ENCODE measurements around the gene IL4. TPM values are rescaled to one million over a fixed set of nuclear protein-coding genes. Genes with fewer than 3 reads are reported as not detected.
"Not testable (repeated sequence)": the region's sequence is repeated elsewhere in the genome, so short reads cannot be mapped to it uniquely, and the experiment has no call there.

IL4 gene
- total RNA-seq, 1 donor, result not detected

- not testable (repeated sequence) for H3K9me3 ChIP-seq (ENCODE audit: low read depth, low read length); H3K4me3 ChIP-seq (ENCODE audit: low read length); H3K27me3 ChIP-seq (ENCODE audit: insufficient read depth, low read length)
- peaks cover 15% of the 10 kb centered on the region for H3K4me1 ChIP-seq (ENCODE audit: insufficient read depth, low read length)
These were observed 18.2 kb downstream of the IL4 start for GRCh38 chr5:132691755-132692631.

GRCh38 chr5:132692632-132692967, 18.8 kb downstream of the IL4 start:
- no peaks in the 10 kb centered on the region for H3K9me3 ChIP-seq (ENCODE audit: low read depth, low read length)
- no peak overlapping the region for H3K4me3 ChIP-seq (ENCODE audit: low read length)
- no peaks in the 10 kb centered on the region for H3K27me3 ChIP-seq (ENCODE audit: insufficient read depth, low read length)
- H3K4me1 ChIP-seq (ENCODE audit: insufficient read depth, low read length), result peaks cover 15% of the 10 kb centered on the region

- Histone ChIP-seq H3K9me3 (ENCODE audit: low read depth, low read length) (no peaks in the 10 kb centered on the region), H3K4me3 (ENCODE audit: low read length) (no peak overlapping the region), H3K4me1 (ENCODE audit: insufficient read depth, low read length) (no peaks in the 10 kb centered on the region), H3K27me3 (ENCODE audit: insufficient read depth, low read length) (no peaks in the 10 kb centered on the region)
These were observed 22.2 kb downstream of the IL4 start for GRCh38 chr5:132695956-132696355.

GRCh38 chr5:132704875-132705274, 31.1 kb downstream of the IL4 start:
- Histone ChIP-seq H3K9me3 (ENCODE audit: low read depth, low read length) (no peaks in the 10 kb centered on the region), H3K27me3 (ENCODE audit: insufficient read depth, low read length) (no peaks in the 10 kb centered on the region), H3K4me3 (ENCODE audit: low read length) (no peak overlapping the region), H3K4me1 (ENCODE audit: insufficient read depth, low read length) (no peaks in the 10 kb centered on the region)

DNA sequence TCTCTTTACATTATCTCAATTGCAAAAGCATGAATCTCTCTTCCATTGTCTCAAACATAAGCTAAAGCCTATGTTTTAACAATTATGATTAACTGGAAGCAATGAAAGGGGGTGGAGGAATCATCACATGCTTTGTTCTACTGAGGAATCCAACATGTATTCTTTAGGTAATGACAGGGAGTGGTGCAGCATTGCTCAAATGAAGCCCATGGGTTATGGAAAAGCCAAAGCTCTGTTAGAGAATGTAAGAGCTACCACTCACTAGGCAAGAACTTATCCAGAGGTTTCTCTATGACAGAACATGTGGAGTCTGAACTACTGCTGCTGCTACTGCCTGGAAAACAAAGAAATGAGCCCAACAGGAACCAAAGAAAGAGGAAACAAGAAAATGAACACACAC, 34.9 kb downstream of the IL4 start:
- Histone ChIP-seq H3K9me3 (ENCODE audit: low read depth, low read length) (no peaks in the 10 kb centered on the region), H3K27me3 (ENCODE audit: insufficient read depth, low read length) (no peaks in the 10 kb centered on the region), H3K4me1 (ENCODE audit: insufficient read depth, low read length) (no peaks in the 10 kb centered on the region), H3K4me3 (ENCODE audit: low read length) (no peak overlapping the region)

DNA sequence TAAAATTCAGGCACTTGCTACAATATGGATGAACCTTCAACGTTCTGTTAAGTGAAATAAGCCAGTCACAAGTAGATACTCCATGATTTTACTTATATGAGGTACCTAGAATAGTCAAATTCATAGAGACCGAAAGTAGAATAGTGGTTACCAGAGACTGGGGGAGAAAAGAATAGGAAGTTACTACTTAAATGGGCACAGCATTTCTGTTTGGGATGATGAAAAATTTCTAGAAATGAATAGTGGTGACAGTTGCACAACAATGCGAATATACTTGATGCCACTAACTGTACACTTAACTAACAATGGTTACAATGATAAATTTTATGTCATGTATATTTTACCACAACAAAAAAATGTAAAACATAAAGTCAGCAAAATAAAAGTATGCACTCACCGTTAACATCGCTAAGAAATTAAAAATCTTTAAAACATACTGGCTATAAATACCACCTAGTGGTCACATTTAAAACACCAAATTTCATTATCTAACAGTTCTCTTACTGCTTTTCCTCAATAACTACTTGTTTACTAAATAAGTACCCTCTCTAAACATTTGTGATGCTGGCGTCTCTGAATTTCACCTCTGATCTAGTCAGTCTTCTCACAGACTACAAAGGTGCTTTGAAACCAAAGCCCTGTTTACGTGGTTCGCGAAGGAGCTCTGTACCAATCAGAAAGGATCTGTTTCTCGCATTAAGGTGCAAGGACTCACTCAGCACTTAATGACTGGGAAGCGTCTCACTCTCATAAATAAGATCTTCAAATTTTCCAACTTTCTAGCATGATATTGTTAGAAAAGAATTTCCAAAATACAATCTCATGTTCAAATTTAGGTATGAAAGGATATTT, 40.9 kb downstream of the IL4 start:
- no peak overlapping the region for H3K4me3 ChIP-seq (ENCODE audit: low read length)
- H3K27me3 ChIP-seq (ENCODE audit: insufficient read depth, low read length), result no peaks in the 10 kb centered on the region
- no peaks in the 10 kb centered on the region for H3K9me3 ChIP-seq (ENCODE audit: low read depth, low read length)
- H3K4me1 ChIP-seq (ENCODE audit: insufficient read depth, low read length), result no peaks in the 10 kb centered on the region

GRCh38 chr5:132718544-132719312, 44.9 kb downstream of the IL4 start:
- Histone ChIP-seq H3K9me3 (ENCODE audit: low read depth, low read length) (no peaks in the 10 kb centered on the region), H3K27me3 (ENCODE audit: insufficient read depth, low read length) (no peaks in the 10 kb centered on the region), H3K4me1 (ENCODE audit: insufficient read depth, low read length) (no peaks in the 10 kb centered on the region), H3K4me3 (ENCODE audit: low read length) (no peak overlapping the region)

GRCh38 chr5:132725745-132726144, 52.0 kb downstream of the IL4 start:
- H3K9me3 ChIP-seq (ENCODE audit: low read depth, low read length), result no peaks in the 10 kb centered on the region
- H3K4me3 ChIP-seq (ENCODE audit: low read length), result no peak overlapping the region
- no peaks in the 10 kb centered on the region for H3K4me1 ChIP-seq (ENCODE audit: insufficient read depth, low read length)
- H3K27me3 ChIP-seq (ENCODE audit: insufficient read depth, low read length), result no peaks in the 10 kb centered on the region

- H3K9me3 ChIP-seq (ENCODE audit: low read depth, low read length), result no peaks in the 10 kb centered on the region
- no peaks in the 10 kb centered on the region for H3K4me1 ChIP-seq (ENCODE audit: insufficient read depth, low read length)
- no peaks in the 10 kb centered on the region for H3K27me3 ChIP-seq (ENCODE audit: insufficient read depth, low read length)
- no peak overlapping the region for H3K4me3 ChIP-seq (ENCODE audit: low read length)
These were observed 56.1 kb downstream of the IL4 start for GRCh38 chr5:132729896-132730295.

Other genes starting within 250 kb of the IL4 start
- 655 TPM for gene IRF1, start 183.2 kb upstream of the IL4 start, total RNA-seq
- gene IL5, start 130.5 kb upstream of the IL4 start, total RNA-seq, result not detected
- gene RAD50, start 117.0 kb upstream of the IL4 start, total RNA-seq, result 17.0 TPM
- gene IL13, start 15.8 kb upstream of the IL4 start, total RNA-seq, result 0.31 TPM
- 5.6 TPM for gene KIF3A, start 63.6 kb downstream of the IL4 start, total RNA-seq
- gene CCNI2, start 73.4 kb downstream of the IL4 start, total RNA-seq, result 1.5 TPM
- gene SEPTIN8, start 103.2 kb downstream of the IL4 start, total RNA-seq, result 3.8 TPM
- gene SOWAHA, start 139.3 kb downstream of the IL4 start, total RNA-seq, result not detected
- 0.52 TPM for gene SHROOM1, start 156.7 kb downstream of the IL4 start, total RNA-seq
- 0.42 TPM for gene GDF9, start 192.5 kb downstream of the IL4 start, total RNA-seq
- gene UQCRQ, start 192.7 kb downstream of the IL4 start, total RNA-seq, result 52.3 TPM
- 0.21 TPM for gene LEAP2, start 199.7 kb downstream of the IL4 start, total RNA-seq

All from mononuclear cell (primary cell).